Kidney (tissue), 14 donors: ENCODE measurements around the gene PHEX. TPM values are rescaled to one million over a fixed set of nuclear protein-coding genes. Genes with fewer than 3 reads are reported as not detected.

ENCODE experiments used
- DNase-seq, 5 donors: peaks; one replicate each; pipeline ENCODE4 v3.0.0-alpha.2; 2013 to 2020
- FAIRE-seq: peaks from 2 replicates; lab custom pipeline; 2012; peaks lifted over from hg19 to GRCh38; lab: Jason Lieb, UNC
- H3K27ac ChIP-seq, 2 donors: one replicate each; pipeline ENCODE4 v1.7.0; 2013; ENCODE audit warnings: low read depth in 2 of 2, low read length in 2 of 2, inconsistent platforms in 1 of 2
- H3K27me3 ChIP-seq: one replicate; pipeline ENCODE4 v1.7.1; 2013; ENCODE audit warnings: low read length, inconsistent platforms; ENCODE audit not compliant: control insufficient read depth, insufficient read depth
- H3K36me3 ChIP-seq, 3 donors: one replicate each; pipeline versions ENCODE4 v1.7.0 to v1.7.1; 2013; ENCODE audit warnings: low read length in 3 of 3, control low read depth in 1 of 3, inconsistent platforms in 1 of 3; ENCODE audit not compliant: insufficient read depth in 3 of 3, control insufficient read depth in 2 of 3
- H3K4me1 ChIP-seq, 3 donors: one replicate each; pipeline versions ENCODE4 v1.7.0 to v1.7.1; 2013; ENCODE audit warnings: low read length in 3 of 3, inconsistent platforms in 1 of 3, low read depth in 1 of 3; ENCODE audit not compliant: control insufficient read depth in 2 of 3, insufficient read depth in 2 of 3
- H3K4me3 ChIP-seq, 3 donors: one replicate each; pipeline versions ENCODE4 v1.7.0 to v1.8.1; 2013; ENCODE audit warnings: low read length in 3 of 3, control low read depth in 1 of 3, inconsistent platforms in 1 of 3
- H3K9ac ChIP-seq, 3 donors: one replicate each; pipeline versions ENCODE4 v1.7.0 to v1.7.1; 2013; ENCODE audit warnings: low read length in 3 of 3, control low read depth in 1 of 3, inconsistent platforms in 1 of 3
- H3K9me3 ChIP-seq, 3 donors: one replicate each; pipeline versions ENCODE4 v1.7.0 to v1.7.1; 2013; ENCODE audit warnings: low read length in 3 of 3, control low read depth in 1 of 3, inconsistent platforms in 1 of 3; ENCODE audit not compliant: control insufficient read depth in 2 of 3, insufficient read depth in 1 of 3
- CTCF ChIP-seq: IDR thresholded peaks from 3 replicates; pipeline ENCODE4 v1.5.1; 2012; ENCODE audit warnings: mild to moderate bottlenecking, moderate library complexity, borderline replicate concordance; ENCODE audit not compliant: insufficient read depth; ENCODE audit errors: extremely low read depth
- intact Hi-C: fragments of 100-400 bp; cut with DNase I; formaldehyde crosslinking; loops from one replicate; pipeline ENCODE4 v1.11.1; 2022
- polyA plus RNA-seq: library from polyadenylated mRNA; stranded (reverse); fragments of 350-450 nt; fragmentation: Illumina TruSeq; extraction: RNeasy Lipid Tissue Mini Kit (QIAGEN cat#74804); gene quantifications from one replicate; pipeline ENCODE4 v1.2.3, GENCODE V29; 2014; ENCODE audit warnings: low read depth, low replicate concordance; ENCODE audit not compliant: insufficient read depth
- total RNA-seq: library from RNA; stranded (reverse); fragmentation: NEBNext Ultra II Directional; extraction: Animal tissue kit (Norgen Biotek cat#: 25700); gene quantifications from one replicate; pipeline ENCODE4 v1.2.1, GENCODE V29; 2021
- donor health status: control.
- donor health status: control.
- donor health status: control.
- donor health status: control.
- donor health status: control.
- donor health status: DM: yes; HTN: yes; CAD: no.
- donor health status: Normal renal cell carcinoma (clear cell type).

The PHEX gene
- total and polyA plus RNA-seq, 2 donors from 2014 or later = 0.19 to 0.25 TPM

- H3K36me3 ChIP-seq = no peaks in the 10 kb centered on the region
- H3K4me1 ChIP-seq = no peaks in the 10 kb centered on the region
- no peaks in the 10 kb centered on the region for H3K27me3 ChIP-seq
- FAIRE-seq = no peak
- intact Hi-C loops = no loop called here
- no peak for TF ChIP-seq CTCF
- H3K27ac ChIP-seq = no peak overlapping the region
- no peak overlapping the region for H3K9ac ChIP-seq
- DNase-seq = no peak
- H3K9me3 ChIP-seq = peaks cover 0 to 7% (median 0%) of the 10 kb centered on the region in 3 donors
- no peak overlapping the region for H3K4me3 ChIP-seq
Observed at GRCh38 chrX:22012931-22013330, 19.2 kb upstream of the PHEX start.

- no peaks in the 10 kb centered on the region for H3K4me1 ChIP-seq
- intact Hi-C loops = no loop called here
- no peak overlapping the region for H3K27ac ChIP-seq
- DNase-seq (no peak), FAIRE-seq (no peak)
- H3K36me3 ChIP-seq = no peaks in the 10 kb centered on the region
- no peaks in the 10 kb centered on the region for H3K9me3 ChIP-seq
- H3K4me3 ChIP-seq = no peak overlapping the region
- no peak for TF ChIP-seq CTCF
- H3K27me3 ChIP-seq = no peaks in the 10 kb centered on the region
- H3K9ac ChIP-seq = no peak overlapping the region
Observed at GRCh38 chrX:22015139-22015750, 16.9 kb upstream of the PHEX start.

- no peak overlapping the region for H3K9ac ChIP-seq
- no peaks in the 10 kb centered on the region for H3K9me3 ChIP-seq
- no peaks in the 10 kb centered on the region for H3K27me3 ChIP-seq
- H3K27ac ChIP-seq = no peak overlapping the region
- no peaks in the 10 kb centered on the region for H3K4me1 ChIP-seq
- no peak for TF ChIP-seq CTCF
- FAIRE-seq (no peak), DNase-seq (no peak)
- no peak overlapping the region for H3K4me3 ChIP-seq
- no peaks in the 10 kb centered on the region for H3K36me3 ChIP-seq
- intact Hi-C loops = no loop called here
Observed at GRCh38 chrX:22021751-22022324, 10.3 kb upstream of the PHEX start.
